IMR-90 (cell line): ENCODE results near the gene NLRX1.
A peak's percentile ranks its signal among the peaks of the same experiment; 100 is the strongest.

Source experiments
- BHLHE40 ChIP-seq: fragments of 150-350 bp; IDR thresholded peaks from 2 replicates; pipeline ENCODE4 v1.6.1; 2016; ENCODE audit warnings: mild to moderate bottlenecking, low read depth, low read length
- MAZ ChIP-seq: IDR thresholded peaks from 2 replicates; pipeline ENCODE4 v1.6.1; 2012; ENCODE audit warnings: low read depth, mild to moderate bottlenecking, low read length, improper control_type of control experiment, moderate library complexity, borderline replicate concordance
- MXI1 ChIP-seq: IDR thresholded peaks from 2 replicates; pipeline ENCODE4 v1.6.1; 2012; ENCODE audit warnings: low read depth, mild to moderate bottlenecking, low read length, moderate library complexity, borderline replicate concordance
- POLR2A ChIP-seq: IDR thresholded peaks from 2 replicates; pipeline ENCODE4 v1.6.1; 2012; ENCODE audit warnings: mild to moderate bottlenecking, low read depth, low read length
- RAD21 ChIP-seq: IDR thresholded peaks from 2 replicates; pipeline ENCODE4 v1.6.1; 2012; ENCODE audit warnings: low read length, improper control_type of control experiment
- RCOR1 ChIP-seq: IDR thresholded peaks from 2 replicates; pipeline ENCODE4 v1.6.1; 2012; ENCODE audit warnings: mild to moderate bottlenecking, low read length, improper control_type of control experiment; ENCODE audit not compliant: insufficient replicate concordance
- RFX5 ChIP-seq: IDR thresholded peaks from 2 replicates; pipeline ENCODE4 v1.8.0; 2012; ENCODE audit warnings: low read depth, mild to moderate bottlenecking, low read length, moderate library complexity
- TF ChIP-seq, protein P1 (sequence below): conservative IDR thresholded peaks from 2 replicates; pipeline ENCODE4 v1.5.1; 2012; ENCODE audit warnings: mild to moderate bottlenecking, low read depth, low read length, improper control_type of control experiment
- TF ChIP-seq, protein P2 (sequence below): fragments of 150-350 bp; IDR thresholded peaks from 2 replicates; pipeline ENCODE4 v1.6.1; 2017; ENCODE audit warnings: mild to moderate bottlenecking, antibody characterized with exemption, low read length, low read depth

DNA sequence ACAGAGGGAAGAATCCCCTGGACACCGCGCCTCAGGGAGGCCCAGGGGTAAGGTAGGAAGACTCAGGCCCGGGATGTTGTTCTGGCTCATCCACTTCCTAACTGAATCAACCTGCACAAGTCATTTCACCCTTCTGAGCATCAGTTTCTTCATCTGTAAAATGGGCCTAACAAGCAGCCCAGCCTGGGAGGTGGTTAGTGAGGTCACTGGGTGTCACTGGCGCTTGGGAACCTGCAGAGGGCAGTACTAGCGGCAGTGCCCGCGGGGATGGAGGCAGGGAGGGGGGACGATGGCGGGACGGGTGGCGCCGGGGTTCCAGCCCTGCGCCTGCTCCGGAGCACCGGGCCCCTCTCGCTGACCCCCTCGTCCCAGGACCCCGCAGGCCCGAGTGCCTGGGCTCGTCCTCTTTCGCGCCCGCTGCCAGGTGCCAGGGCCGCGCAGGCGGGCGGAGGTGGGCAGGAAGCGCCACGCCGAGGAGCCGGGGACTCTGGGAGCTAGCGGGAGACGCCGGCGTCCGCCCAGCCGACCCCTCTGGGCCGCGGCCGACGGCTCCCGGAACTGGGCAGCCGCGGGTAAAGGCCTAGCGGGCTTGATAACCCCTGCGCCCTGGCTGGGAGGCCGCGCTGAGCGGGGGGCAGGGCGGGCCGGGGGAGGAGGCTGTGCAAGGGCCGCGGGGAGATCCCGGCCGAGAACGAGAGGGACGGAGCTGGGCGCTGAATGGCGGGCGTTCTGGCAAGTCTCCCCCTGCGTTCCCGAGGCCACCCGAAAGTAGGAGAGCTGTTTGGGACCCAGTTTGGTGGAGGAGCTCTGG, at the start of gene NLRX1:
- TF ChIP-seq POLR2A (peak; percentile 81), MXI1 (no peak), RCOR1 (peak; percentile 99), RFX5 (no peak), BHLHE40 (no peak), RAD21 (peak; percentile 49), MAZ (peak; percentile 90)
- TF ChIP-seq, protein P1, sequence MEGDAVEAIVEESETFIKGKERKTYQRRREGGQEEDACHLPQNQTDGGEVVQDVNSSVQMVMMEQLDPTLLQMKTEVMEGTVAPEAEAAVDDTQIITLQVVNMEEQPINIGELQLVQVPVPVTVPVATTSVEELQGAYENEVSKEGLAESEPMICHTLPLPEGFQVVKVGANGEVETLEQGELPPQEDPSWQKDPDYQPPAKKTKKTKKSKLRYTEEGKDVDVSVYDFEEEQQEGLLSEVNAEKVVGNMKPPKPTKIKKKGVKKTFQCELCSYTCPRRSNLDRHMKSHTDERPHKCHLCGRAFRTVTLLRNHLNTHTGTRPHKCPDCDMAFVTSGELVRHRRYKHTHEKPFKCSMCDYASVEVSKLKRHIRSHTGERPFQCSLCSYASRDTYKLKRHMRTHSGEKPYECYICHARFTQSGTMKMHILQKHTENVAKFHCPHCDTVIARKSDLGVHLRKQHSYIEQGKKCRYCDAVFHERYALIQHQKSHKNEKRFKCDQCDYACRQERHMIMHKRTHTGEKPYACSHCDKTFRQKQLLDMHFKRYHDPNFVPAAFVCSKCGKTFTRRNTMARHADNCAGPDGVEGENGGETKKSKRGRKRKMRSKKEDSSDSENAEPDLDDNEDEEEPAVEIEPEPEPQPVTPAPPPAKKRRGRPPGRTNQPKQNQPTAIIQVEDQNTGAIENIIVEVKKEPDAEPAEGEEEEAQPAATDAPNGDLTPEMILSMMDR, result peak; percentile 79
- TF ChIP-seq, protein P2, sequence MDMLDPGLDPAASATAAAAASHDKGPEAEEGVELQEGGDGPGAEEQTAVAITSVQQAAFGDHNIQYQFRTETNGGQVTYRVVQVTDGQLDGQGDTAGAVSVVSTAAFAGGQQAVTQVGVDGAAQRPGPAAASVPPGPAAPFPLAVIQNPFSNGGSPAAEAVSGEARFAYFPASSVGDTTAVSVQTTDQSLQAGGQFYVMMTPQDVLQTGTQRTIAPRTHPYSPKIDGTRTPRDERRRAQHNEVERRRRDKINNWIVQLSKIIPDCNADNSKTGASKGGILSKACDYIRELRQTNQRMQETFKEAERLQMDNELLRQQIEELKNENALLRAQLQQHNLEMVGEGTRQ, result no peak
